Left ventricle myocardium inferior (tissue), 1 donor: ENCODE data around the gene DSG2. TPM values are rescaled to one million over a fixed set of nuclear protein-coding genes. Genes with fewer than 3 reads are reported as not detected.

ENCODE experiments used
- DNase-seq: peaks from one replicate; pipeline ENCODE4 v3.0.0-alpha.2; 2020
- H3K27ac ChIP-seq: fragments of 200-600 bp; replicated peaks from 2 replicates; pipeline ENCODE4 v1.8.0; 2021
- H3K27me3 ChIP-seq: fragments of 200-600 bp; 2 replicates; pipeline ENCODE4 v1.8.0; 2021; ENCODE audit warnings: low read depth
- H3K36me3 ChIP-seq: fragments of 200-600 bp; 2 replicates; pipeline ENCODE4 v1.8.0; 2021
- H3K4me1 ChIP-seq: fragments of 200-600 bp; 2 replicates; pipeline ENCODE4 v1.8.0; 2021
- H3K4me3 ChIP-seq: fragments of 200-600 bp; 2 replicates; pipeline ENCODE4 v1.8.0; 2021; ENCODE audit warnings: mild to moderate bottlenecking, moderate library complexity
- H3K9me3 ChIP-seq: fragments of 200-600 bp; replicated peaks from 2 replicates; pipeline ENCODE4 v1.8.0; 2021
- CTCF ChIP-seq: fragments of 200-600 bp; IDR thresholded peaks from 2 replicates; pipeline ENCODE4 v1.8.0; 2021; ENCODE audit warnings: antibody characterized with exemption, mild to moderate bottlenecking, borderline replicate concordance
- intact Hi-C: fragments of 100-400 bp; cut with micrococcal nuclease; formaldehyde crosslinking; loops from one replicate; pipeline ENCODE4 v1.11.0; 2022
- total RNA-seq: library from RNA; stranded (reverse); fragmentation: NEBNext Ultra II Directional; extraction: Animal tissue kit (Norgen Biotek cat#: 25700); gene quantifications from one replicate; pipeline ENCODE4 v1.2.1, GENCODE V29; 2021
- donor health status: DM: no; HTN: yes; CAD: no; lungs with severe emphysema.

The DSG2 gene
- total RNA-seq, 1 donor from 2014 or later = 42.6 TPM

DNA sequence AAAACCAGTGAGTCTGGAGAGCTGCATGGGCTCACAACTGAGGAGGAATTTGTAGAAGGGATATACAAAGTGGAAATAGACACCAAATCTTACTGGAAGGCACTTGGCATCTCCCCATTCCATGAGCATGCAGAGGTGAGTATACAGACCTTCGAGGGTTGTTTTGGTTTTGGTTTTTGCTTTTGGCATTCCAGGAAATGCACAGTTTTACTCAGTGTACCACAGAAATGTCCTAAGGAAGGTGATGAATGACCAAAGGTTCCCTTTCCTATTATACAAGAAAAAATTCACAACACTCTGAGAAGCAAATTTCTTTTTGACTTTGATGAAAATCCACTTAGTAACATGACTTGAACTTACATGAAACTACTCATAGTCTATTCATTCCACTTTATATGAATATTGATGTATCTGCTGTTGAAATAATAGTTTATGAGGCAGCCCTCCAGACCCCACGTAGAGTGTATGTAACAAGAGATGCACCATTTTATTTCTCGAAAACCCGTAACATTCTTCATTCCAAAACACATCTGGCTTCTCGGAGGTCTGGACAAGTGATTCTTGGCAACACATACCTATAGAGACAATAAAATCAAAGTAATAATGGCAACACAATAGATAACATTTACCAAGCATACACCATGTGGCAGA, 97.3 kb downstream of the DSG2 start:
- no peak for DNase-seq
- TF ChIP-seq CTCF = no peak
- intact Hi-C loops = no loop called here
- Histone ChIP-seq H3K27me3 (peaks cover 7% of the 10 kb centered on the region), H3K4me3 (no peak overlapping the region), H3K9me3 (no peaks in the 10 kb centered on the region), H3K36me3 (no peaks in the 10 kb centered on the region), H3K27ac (no peak overlapping the region), H3K4me1 (no peaks in the 10 kb centered on the region)

DNA sequence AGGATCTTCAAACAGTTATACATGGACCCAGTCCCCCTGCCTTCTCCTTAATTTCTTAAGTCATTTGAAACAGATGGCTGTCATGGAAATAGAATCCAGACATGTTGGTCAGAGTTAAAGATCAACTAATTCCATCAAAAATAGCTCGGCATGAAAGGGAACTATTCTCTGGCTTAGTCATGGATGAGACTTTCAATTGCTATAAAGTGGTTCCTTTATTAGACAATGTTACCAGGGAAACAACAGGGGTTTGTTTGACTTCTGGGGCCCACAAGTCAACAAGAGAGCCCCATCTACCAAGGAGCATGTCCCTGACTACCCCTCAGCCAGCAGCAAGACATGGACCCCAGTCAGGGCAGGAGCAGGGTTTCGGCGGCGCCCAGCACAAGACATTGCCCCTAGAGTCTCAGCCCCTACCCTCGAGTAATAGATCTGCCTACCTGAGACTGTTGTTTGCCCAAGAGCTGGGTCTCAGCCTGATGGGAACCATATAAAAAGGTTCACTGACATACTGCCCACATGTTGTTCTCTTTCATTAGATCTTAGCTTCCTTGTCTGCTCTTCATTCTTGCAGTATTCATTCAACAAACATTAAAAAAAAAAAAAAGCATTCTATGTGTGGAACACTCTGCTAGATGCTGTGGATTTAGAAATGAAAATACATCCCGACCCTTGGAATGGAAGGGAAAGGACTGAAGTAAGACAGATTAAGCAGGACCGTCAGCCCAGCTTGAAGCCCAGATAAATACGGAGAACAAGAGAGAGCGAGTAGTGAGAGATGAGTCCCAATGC, 98.3 kb downstream of the DSG2 start:
- peaks cover 7% of the 10 kb centered on the region for H3K27me3 ChIP-seq
- no peak for DNase-seq
- no peak overlapping the region for H3K4me3 ChIP-seq
- no peak for TF ChIP-seq CTCF
- intact Hi-C loops = no loop called here
- no peak overlapping the region for H3K27ac ChIP-seq
- H3K9me3 ChIP-seq = no peaks in the 10 kb centered on the region
- H3K4me1 ChIP-seq = no peaks in the 10 kb centered on the region
- no peaks in the 10 kb centered on the region for H3K36me3 ChIP-seq

GRCh38 chr18:31598021-31598805, 100.2 kb downstream of the DSG2 start:
- DNase-seq = no peak
- Histone ChIP-seq H3K9me3 (no peaks in the 10 kb centered on the region), H3K4me3 (no peak overlapping the region), H3K27me3 (no peaks in the 10 kb centered on the region), H3K4me1 (no peaks in the 10 kb centered on the region), H3K36me3 (no peaks in the 10 kb centered on the region), H3K27ac (no peak overlapping the region)
- TF ChIP-seq CTCF = no peak
- intact Hi-C loops = no loop called here

Other genes starting within 250 kb of the DSG2 start
- gene DSG1, start 180.0 kb upstream of the DSG2 start, total RNA-seq = 1.3 TPM
- gene DSG4, start 121.4 kb upstream of the DSG2 start, total RNA-seq = not detected
- not detected for gene DSG3, start 50.4 kb upstream of the DSG2 start, total RNA-seq
- gene TTR, start 93.7 kb downstream of the DSG2 start, total RNA-seq = not detected
- 5.3 TPM for gene B4GALT6, start 186.4 kb downstream of the DSG2 start, total RNA-seq